Measurements from ENCODE around the gene SPINT2.

The SPINT2 gene

DNA sequence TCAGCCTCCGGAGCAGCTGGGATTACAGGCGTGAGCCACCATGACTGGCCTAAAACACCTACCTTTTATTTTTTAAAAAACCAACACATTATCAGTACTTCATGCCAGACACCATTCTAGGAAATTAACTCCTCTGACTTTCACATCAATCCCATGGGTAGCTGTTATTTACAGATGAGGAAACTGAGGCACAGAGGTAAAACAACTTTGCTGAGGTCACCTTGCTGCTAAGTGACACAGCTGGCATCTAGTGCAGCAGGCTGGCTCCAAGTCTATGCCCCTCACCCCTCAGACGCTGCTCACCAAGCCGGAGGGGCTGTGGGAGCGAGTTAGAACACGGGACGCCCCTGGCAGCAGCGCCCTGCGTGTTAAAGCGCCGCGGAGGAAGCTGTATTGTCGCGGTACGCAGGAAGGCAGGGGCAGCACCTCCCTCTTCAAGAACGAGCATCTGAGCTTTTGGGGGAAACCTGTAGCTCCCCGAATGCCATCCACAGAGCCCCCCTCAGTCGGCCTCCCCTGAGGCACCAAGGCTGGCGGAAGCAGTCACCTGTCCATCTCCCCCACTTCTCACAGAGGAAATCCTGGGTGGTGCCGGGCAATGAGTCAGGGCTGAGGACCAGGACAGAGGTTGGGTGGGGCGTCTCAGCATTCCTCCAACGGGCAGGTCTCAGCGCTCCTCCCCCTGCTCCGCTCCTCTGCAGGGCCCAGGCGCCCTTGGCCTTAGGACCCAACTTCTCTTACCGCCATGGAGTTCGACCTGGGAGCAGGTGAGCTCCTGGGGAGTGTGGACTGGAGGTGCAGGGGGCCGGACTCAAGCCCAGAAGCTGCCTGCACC, 39.4 kb downstream of the SPINT2 start, which contains the start of gene C19orf33:
C19orf33 (plus strand) TSS at position 735 of the 835 bp plus-strand sequence; CDS start at position 746, 11 bp downstream.
- DNase-seq: peak; percentile 67

DNA sequence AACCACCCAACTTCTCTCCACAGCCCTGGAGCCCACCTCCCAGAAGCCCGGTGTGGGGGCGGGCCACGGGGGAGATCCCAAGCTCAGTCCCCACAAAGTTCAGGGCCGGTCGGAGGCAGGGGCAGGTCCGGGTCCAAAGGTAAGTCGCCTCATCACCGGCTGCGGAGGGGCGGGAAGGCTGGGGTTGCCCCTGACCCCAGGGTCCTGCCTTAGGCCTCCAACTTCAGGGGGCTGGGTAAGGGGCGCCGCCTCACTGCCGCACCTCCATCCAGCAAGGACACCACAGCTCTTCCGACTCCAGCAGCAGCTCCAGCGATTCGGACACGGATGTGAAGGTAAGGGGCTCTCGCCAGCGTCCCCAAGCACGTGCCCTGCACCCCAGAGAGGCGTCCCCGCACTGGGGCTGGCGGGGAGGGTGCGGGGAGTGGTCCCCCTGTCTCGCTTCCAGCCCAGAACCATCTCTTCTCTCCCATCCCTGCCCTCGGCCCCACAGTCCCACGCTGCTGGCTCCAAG, 40.0 kb downstream of the SPINT2 start:
- DNase-seq: no peak

DNA sequence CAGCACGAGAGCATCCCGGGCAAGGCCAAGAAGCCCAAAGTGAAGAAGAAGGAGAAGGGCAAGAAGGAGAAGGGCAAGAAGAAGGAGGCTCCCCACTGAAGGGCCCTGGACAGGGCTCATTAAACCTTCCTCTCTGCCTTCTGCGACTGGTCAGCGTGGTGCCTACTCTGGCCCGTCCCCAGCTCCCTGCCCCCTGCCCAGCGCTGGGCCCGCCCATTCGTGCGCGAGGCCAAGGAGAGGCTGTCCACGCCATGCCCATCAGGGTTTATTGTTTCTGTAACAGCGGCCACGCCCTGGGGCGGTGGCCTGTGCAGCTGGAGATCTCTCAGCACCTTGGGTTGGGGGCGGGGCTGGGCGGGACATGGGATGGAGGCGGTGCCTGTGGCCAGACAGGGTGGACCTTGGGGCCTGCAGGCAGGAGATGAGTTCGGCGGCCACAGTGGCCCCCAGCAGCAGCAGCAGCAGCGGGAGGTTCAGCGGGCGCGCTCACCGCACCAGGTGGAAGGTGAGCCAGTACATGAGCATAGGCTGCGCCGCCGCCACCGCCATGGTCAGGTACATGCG, 40.6 kb downstream of the SPINT2 start:
- DNase-seq: peak; percentile 81

DNA sequence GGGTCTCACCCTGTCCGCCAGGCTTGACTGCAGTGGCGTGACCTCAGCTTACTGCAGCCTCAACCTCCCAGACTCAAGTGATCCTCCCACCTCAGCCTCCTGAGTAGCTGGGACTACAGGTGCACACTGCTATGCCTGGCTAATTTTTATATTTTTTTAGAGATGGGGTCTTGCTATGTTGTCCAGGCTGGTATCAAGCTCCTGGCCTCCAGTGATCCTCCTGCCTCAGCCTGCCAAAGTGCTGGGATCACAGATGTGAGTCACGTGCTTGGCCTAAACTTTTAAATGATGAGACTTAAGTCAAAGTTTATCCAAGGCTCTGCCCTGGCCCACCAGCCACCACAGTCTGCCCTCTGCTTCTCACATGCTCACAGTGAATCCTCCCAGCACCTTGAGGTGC, 41.9 kb downstream of the SPINT2 start:
- DNase-seq: no peak

DNA sequence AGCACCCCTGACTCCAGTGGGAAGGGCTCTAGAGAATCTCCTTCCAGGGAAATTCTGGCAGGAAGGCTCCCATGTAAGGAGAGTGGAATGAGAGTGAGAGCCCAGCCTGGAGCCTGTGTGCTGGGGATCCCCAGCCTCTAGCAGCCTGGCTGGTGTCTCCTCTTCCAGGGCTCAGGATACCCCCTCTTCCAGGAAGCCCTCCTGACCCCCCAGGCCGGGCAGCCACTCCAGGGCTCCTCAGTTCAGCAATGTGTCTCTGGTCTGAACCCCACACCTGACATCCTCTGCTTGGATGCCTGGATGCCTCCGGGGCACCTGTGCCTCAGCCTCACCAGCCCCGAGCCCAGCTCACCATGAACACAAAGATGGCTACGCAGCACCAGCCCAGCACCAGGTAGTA, 42.7 kb downstream of the SPINT2 start:
- no peak for DNase-seq

DNA sequence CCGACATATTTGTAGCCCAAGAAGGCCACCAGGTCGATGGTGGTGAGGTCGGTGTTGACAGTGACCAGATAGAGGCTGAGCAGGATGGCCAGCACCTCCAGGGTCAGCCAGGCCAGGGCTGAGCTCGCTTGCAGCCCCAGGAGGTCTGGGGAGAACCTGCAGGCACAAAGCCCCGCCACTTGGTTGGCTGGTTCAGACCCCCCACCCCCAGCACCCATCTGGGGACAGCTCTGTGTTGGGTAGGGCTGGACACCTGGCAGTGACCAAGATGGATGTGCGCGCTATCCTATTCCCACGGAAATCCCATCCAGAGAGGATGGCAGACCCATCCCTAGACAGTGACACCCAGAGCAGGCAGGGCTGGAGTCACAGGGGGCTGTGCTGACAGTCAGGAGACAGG, 43.2 kb downstream of the SPINT2 start:
- DNase-seq: no peak

DNA sequence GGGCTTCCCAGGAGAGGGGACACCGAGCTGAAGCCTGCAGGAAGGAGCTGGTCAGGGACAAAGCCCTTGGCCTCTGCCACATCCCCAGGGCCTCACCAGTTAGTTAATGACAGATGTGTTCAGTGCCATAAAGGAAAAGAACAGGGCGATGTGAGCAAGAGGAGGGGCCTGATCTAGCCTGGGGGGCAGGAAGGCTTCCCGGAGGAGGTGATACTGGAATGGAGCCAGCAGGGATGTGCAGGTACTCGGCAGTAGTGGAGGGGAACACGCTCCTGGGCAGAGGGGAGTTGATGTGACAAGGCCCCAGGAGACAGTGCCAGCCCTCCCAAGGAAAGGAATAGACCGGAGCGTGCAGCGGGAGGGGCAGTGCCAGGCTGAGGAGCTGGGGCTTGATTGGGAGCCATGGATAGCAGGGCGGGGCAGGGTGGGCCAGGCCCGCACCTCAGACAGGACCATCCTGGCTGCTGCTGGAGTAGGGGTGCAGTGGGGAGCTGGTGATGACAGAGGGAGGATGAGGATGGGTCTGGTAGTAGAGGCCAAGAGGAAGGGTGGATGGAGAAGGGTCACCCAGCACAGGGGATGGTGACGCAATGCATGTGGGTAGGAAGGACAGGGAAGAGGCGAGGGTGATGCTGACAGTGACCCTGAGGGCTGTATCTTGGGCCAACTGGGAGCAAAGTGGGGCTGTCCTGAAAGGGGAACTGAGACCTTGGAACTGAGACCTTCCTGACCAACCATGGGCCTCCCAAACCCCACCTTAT, 43.8 kb downstream of the SPINT2 start:
- DNase-seq: no peak

DNA sequence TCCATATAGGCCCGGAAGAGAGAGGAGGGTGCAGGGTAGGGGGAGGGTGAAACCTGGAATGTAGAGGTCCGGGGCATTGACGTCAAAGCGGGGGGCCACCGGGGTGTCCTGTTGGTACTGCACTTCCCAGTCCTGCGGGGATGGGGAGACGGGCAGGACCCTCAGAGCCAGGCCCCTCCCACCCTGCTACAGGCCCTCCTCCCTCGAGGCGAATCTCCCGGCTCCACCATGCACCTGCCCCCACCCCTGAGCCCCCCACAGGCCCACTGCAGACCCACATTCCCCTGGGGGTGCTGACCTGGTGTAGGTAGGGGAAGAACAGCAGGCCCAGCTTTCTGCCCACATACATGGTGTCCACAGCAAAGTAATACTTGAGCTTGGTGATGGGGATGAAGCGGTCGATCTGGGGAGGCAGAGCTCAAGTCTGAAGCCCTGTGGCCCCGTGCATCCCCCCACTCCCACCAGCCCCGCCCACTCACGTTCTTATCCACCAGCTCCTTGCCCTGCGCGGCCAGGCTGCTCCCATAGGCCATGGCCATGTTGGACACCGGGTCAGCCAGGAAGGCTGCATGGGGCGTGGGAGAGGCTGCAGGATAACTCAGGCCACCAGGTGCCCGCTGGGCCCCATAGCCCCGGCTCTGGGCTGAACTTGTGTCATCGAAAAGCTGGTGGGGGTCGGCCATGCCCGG, 44.7 kb downstream of the SPINT2 start:
- no peak for DNase-seq

DNA sequence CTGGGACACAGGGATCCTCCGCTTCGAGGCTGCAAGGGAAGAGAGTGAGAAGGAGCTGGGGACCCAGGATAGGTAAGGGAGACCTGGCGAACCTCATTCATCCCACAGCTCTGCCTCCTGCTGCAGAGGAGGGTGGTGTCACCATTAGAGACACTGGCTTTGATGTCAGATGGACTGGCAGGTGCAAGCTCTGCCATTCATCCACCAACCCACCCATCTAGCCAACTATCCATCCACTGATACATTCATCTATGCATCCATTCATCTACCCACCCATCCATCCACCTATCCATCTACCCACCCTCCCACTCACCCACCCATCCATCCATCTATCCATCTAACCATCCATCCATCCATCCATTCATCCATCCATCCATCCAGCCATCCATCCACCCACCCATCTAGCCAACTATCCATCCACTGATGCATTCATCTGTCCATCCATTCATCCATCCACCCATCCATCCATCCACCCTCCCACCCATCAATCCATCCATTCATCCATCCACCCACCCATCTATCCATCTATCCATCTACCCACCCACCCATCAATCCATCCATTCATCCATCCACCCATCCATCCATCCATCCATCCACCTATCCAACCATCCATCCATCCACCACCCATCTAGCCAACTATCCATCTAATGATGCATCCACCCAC, 45.4 kb downstream of the SPINT2 start:
- no peak for DNase-seq

DNA sequence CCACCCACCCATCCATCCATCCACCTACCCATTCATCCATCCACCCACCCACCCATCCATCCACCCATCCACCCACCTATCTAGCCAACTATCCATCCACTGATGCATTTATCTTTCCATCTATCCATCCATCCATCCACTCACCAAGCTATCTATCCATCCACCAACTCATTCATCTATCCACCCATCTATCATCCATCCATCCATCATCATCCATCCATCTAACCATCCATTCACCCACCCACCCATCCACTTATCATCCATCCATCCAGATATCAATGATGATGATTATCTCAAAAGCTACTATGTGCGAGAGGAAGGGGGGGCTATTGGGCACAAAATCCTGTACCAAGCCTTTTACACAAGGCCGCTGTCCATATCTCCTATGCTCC, 45.9 kb downstream of the SPINT2 start:
- no peak for DNase-seq

DNA sequence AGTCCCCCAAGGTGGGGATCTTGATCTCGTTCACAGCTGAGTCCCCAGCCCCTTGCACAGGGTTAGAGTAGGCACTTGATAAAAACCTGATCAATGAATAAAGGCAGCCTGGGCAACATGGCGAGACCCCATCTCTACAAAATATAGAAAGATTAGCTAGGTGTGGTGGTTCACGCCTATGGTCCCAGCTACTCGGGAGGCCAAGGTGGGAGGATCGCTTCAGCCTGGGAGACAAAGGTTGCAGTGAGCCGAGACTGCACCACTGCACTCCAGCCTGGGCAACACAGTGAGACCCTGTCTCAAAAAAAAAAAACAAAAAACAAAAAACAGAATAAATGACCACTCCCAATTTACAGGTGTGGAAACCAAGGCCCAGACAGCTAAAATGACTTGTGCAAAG, 46.6 kb downstream of the SPINT2 start:
- no peak for DNase-seq

DNA sequence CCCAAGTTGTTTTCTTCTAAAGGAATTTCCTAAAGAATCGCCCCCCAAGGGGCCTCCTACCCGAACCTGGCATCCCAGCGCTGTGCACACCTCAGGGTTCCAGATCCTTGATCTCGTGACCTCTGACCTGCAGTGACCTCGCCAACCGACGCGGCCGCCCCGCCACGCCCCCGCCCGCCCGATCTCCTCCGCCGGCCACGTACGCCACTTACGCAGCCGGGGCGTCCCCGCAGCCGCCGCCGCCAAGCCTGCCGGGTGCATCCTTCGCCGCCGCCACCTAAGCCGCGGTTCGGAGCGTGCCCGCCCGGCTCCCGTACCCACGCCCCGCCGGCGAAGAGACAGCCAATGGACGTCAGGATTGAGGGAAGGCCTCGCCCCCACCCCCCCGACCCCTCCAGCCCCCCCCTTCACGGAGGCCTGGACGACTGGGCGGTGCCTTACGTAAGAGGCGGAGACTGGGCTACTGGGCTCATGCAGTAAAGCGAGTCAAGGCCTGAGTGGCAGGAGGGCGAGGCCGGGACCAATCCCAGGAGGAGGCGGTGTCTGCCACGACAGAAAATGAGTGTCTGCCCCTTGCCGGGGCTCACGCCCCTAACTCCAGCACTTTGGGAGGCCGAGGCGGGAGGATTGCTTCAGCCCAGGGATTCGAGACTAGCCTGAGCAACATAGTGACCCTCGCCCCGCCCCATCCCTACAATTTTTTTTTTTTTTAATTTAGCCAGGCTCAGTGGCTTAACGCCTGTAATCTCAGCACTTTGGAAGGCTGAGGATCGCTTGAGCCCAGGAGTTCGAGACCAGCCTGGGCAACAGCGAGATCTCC, 51.5 kb downstream of the SPINT2 start, which contains the start of gene YIF1B:
YIF1B (minus strand) TSS at position 291 of the 820 bp plus-strand sequence; CDS start at position 261, 30 bp downstream.
- peak; percentile 99 for DNase-seq

DNA sequence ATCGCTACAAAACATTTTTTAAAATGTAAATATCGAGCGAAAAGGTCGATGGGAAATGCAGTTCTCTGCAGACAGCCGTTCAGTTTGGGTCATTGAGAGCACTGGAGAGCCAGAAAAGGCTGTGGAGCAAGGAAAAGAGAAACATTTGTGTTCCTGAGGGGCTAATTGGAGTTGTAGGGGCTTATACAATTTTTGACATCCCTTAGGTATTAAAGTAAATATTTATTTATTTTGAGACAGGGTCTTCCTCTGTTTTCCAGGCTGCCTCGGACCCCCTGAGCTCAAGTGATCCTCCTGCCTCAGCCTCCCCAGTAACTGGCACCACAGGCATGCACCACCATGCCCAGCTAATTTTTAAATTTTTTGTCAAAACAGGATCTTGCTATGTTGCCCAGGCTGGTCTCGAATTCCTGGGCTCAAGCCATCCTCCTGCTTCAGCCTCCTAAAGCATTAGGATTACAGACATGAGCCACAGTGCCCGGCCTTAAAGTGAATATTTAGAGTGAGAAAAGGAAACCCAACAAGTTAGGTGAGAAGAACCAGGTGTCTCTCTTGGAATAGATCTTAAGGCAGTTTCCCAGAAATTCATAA, 52.2 kb downstream of the SPINT2 start:
- DNase-seq: no peak

DNA sequence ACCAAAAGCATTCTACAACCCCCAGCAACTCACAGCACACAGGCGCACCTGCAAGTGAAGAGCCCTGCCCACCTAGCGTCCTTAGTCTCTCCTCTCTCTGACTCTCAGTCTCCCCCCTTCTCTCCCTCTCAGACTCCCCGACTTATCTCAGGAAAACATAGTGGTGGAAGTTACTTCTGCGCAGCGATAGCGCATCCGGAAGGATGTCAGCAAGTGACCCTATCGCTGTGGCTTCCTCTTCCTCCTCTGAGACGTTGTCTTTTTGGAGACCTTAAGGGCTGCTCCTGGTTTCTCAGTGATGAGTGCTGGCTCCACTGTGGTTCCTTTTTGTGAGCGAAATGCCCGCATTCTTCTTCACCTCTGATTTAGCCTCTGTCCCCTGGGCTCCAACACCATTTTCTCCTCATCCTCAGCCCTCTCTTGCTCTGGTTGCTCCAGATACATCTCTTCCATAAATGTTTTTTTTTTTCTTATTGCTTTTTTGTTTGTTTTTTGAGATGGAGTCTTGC, 52.8 kb downstream of the SPINT2 start:
- DNase-seq: peak; percentile 96

DNA sequence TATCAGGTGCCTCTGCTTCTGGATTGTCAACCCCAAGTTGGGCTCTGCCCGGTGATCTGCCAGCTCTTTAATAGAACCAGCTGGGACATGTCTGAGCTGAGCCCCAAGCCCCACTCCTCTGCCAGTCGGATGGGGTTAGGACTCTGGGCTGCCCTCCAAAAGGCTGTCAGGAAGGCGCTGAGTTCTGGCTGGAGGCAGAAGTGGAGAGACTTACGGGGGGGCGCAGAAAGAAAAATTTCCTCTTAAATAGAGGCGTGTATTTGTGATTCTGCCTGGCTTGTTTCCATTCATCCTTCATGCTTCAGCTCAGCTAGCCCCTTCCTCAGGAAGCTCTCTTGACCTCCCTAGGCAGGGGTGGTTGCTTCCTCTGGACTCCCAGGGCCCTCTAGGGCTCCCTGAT, 54.3 kb downstream of the SPINT2 start:
- peak; percentile 47 for DNase-seq

DNA sequence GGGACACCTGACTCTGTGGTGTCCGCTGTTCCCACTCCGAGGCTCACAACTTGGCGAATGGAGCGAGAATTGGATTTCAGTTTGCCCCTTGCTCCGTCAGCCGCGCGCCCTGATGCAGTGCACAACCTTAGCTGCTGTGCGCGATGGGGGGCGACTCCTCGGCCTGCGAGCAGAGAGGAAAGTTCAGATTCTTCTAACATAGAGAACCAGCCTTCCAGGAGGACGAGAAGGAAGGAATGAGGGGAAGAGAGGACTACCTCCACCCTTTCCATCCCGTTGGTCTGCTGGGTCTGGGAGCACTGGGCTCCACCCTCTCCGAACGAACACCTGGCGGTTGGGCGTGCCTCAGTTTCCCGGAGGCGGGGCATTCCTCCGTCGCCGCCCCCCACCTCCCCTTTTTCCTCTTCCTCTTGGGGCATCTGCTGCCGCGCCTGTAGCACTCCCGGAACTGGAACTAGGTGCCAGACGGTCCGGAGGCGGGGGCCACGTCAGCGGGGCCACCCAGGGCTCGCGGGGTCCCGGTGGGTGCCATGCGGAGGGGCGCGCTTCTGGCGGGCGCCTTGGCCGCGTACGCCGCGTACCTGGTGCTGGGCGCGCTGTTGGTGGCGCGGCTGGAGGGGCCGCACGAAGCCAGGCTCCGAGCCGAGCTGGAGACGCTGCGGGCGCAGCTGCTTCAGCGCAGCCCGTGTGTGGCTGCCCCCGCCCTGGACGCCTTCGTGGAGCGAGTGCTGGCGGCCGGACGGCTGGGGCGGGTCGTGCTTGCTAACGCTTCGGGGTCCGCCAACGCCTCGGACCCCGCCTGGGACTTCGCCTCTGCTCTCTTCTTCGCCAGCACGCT, 55.3 kb downstream of the SPINT2 start, which contains the start of gene KCNK6:
KCNK6 (plus strand) TSS at position 425 of the 838 bp plus-strand sequence; CDS start at position 531, 106 bp downstream.
- DNase-seq: peak; percentile 58

DNA sequence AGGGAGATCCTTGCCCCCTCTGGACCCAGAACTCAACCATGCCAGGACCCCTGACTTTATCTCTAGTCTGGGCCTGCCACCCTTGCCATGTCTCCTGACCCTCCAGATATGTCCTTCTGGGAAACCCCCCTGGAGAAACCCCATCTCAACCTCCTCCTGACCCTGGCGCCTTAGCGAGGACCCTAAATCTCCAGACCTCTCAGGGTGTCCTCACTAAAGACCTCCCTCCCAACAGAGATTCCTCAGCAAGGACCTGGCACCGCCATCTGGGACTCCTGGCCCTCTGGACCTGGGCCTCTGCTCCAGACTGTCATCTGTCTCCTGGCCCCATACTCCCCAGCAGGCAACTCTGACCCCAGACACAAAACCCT, 56.6 kb downstream of the SPINT2 start:
- DNase-seq: no peak

DNA sequence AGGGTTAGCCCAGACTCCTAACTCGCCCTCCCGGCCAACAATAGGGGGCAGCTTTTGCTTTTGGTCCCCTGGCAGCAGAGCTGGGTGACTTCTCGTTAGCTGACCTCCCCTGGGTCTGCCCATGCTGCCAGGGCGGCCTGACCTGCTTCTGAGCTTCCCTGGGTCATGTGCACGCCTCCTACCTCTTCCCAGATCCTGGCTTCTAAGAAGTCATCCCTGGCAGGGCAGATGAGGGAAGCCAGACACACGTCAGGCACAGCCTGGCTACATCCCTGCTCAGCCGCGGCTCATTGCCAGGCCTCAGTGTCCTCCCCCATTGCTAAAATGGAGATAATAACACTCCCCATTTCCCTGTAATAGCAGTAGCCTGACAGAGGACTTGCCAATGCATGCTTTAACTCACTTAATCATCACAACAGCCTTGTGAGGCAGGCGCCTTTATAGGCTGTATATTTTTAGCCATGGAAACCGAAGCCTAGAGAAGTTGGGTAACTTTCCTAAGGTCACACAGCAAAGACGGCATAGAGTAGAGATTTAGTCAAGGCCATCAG, 57.3 kb downstream of the SPINT2 start:
- no peak for DNase-seq

DNA sequence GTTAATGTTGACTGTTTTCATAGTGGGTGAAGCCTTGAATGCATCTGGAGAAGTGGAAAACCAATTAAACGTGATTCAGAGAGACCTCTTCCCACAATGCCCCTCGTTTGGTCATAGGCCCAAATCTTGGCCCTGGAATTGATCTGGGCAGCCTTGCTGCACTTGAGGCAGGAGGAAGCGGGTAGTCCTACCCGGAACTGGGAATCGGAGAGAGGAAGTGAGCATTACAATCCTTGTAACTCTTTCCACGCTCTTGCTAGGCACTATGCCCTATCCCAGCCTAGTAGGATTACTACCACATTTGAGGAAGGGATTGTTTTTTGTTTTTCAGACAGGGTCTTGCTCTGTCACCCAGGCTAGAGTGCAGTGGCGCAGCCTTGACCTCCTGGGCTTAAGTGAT, 58.9 kb downstream of the SPINT2 start:
- DNase-seq: no peak

All from hematopoietic multipotent progenitor cell treated with erythropoietin and hydrocortisone succinate and interleukin-3 and kit ligand, for 4 days (in vitro differentiated cells).